SHP77 (cell line): ENCODE results near the gene CUZD1.
A peak's percentile ranks its signal among the peaks of the same experiment; 100 is the strongest.
"Not testable (repeated sequence)": the region's sequence is repeated elsewhere in the genome, so short reads cannot be mapped to it uniquely, and the experiment has no call there.

Experiments
- DNase-seq, 2 experiments: peaks; one replicate each; lab custom pipeline; 2025; lab: John Stamatoyannopoulos, UW

The CUZD1 gene

GRCh38 chr10:122845783-122846332 lies at the start of gene CUZD1:
TSS of gene CUZD1 (minus strand) at chr10:122845857. CDS start at chr10:122845843, 14 bp downstream.
- peak; percentile 64 to 77 for DNase-seq

DNA sequence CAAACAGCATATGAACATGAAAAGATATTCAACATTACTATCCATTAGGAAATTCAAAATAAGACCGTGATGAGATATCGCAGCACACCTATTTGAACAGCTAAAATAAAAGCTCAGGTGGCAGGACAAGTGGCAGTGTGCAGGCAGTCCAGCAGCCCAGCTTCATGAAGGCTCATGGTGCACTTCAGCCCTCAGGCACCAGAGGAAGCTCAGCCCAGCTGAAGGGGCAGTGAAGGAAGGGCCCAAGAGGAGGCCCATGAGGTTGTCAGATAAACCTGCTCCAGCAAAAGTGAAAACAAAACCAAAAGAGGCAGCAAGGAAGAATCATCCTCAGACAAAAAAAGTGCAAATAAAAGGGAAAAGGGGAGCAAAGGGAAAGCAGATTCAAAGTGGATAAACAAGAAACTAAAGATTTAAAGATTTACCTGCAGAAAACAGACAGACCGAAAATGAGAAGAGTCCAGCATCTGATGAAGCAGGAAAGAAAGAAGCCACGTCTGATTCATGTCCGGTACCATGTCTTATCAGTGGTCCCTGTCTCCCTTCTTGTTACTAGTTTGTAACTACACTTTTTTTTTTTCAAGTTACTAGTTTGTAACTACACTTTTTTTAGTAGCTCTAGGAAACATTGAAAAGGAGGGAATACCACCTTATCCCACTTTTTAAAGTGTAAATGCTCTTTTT lies 48.7 kb upstream of the CUZD1 start:
- no peak for DNase-seq

GRCh38 chr10:122884166-122884565 lies 38.5 kb upstream of the CUZD1 start:
- DNase-seq: no peak

GRCh38 chr10:122882766-122883165 lies 37.1 kb upstream of the CUZD1 start:
- no peak for DNase-seq

GRCh38 chr10:122879339-122880273 lies 33.9 kb upstream of the CUZD1 start, which contains the start of gene FAM24B:
TSS of gene FAM24B (minus strand) at chr10:122879581. CDS start at chr10:122850515, 29,066 bp downstream.
- DNase-seq: peak; percentile 99

DNA sequence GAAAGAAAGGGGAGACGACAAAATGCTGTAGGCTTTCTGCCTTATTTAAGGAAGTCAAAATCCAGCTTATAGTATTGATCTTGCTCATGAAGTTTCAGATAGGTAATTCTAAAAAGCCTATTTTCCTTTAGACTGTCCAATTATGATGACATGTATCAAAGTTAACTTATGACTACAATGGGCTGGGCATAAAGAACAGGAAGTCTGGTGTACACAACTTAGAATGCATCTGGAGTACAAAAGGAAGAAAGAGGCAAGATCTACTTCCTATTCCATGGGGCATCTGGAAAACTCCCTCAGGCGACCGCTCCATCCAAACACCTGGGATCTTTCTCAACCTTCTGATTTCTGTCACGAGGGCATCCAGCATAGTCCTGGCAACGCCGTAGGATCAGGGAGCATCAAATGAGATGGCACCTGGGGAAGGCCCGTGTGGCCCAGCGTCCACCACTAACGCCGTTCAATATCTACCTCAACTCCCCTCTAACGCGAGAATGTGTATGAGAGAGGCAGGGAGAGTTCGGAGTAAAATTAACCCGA lies 33.2 kb upstream of the CUZD1 start:
- DNase-seq: peak; percentile 50 to 67

GRCh38 chr10:122877264-122877663 lies 31.6 kb upstream of the CUZD1 start:
- DNase-seq: no peak

DNA sequence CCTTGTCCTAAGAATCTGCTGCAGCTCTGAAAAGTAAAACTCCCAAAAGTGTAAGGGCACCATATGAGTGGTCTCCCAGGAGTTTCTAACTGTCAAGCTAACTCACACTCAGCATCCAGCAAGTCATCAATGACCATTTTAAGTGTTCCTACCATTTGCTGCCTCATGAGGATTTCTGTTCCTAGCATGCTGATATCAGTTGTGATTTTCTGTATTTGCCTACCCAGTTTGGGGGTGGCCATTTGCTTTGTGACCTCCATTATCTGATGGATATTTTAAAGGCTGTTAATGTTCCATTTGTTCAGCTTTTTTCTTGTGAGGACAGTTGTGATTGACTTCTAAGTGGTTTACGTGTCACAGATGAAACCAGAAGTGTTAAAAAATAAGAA lies 30.8 kb upstream of the CUZD1 start:
- no peak for DNase-seq

- no peak for DNase-seq
Observed at GRCh38 chr10:122875843-122876466, 30.3 kb upstream of the CUZD1 start.

GRCh38 chr10:122871947-122872346 lies 26.3 kb upstream of the CUZD1 start:
- DNase-seq: not testable (repeated sequence)

- not testable (repeated sequence) for DNase-seq
Observed at GRCh38 chr10:122868768-122869167, 23.1 kb upstream of the CUZD1 start.

DNA sequence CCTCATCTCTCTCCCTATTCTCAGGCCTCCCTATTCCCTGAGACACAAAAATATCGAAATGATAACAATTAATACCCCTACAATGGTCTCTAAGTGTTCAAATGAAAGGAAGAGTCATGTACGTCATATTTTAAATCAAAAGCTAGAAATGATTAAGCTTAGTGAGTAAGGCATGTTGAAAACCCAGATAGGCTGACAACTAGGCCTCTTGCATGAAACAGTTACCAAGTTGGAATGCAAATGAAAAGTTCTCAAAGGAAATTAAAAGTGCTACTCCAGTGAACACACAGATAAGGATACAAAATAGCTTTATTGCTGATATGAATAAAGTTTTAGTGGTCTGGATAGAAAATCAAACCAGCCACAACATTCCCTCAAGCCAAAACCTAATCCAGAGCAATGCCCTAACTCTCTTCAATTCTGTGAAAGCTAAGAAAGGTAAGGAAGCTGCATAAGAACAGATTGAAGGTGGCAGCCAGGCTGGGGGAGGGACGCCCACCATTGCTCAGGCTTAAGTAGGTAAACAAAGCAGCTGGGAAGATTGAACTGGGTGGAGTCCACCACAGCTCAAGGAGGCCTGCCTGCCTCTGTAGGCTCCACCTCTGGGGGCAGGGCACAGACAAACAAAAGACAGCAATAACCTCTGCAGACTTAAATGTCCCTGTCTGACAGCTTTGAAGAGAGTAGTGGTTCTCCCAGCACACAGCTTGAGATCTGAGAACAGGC lies 21.3 kb upstream of the CUZD1 start:
- not testable (repeated sequence) for DNase-seq

- DNase-seq: peak; percentile 29 to 51
Observed at GRCh38 chr10:122864901-122865300, 19.2 kb upstream of the CUZD1 start.

DNA sequence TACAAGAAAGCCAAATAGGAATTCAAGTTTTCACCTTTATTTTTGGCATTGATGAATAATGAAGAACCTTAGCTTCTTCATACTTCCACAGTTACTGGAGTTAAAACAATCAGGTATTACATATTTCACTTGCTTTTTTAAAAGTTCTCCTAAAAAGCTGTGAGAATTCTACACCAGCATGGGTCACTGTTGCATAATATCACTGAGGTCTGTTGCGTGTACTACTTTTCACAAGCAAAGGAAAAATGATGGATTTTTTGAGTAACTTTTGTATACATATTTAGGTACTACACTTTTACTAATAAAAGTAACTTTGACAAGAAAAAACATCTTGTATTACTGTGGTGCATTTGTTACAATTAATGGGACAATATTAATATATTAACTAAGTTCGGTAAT lies 18.5 kb upstream of the CUZD1 start:
- no peak for DNase-seq

GRCh38 chr10:122863216-122864193 lies 17.8 kb upstream of the CUZD1 start:
- DNase-seq: no peak

GRCh38 chr10:122861711-122862161 lies 16.1 kb upstream of the CUZD1 start:
- DNase-seq: no peak

DNA sequence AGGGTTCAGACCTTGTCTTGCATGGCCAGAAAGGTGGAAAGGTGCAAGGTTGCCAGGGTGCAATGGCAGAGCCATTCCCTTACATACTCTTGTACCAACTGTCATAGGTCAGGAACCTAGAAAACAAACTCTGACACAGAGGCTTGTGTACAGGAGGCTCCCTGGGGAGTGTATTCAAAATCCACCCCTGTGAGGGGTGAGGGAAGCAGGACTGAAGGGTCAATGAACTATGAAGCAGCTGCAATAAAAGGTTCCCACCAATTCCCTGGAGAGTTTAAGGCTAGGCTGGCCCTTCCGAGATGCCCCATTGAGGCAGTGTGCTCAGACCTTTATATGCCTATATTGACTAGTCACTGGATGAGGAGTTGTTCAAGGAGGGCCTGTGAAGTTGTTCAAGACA lies 13.9 kb upstream of the CUZD1 start:
- no peak for DNase-seq

- DNase-seq: not testable (repeated sequence)
Observed at GRCh38 chr10:122858042-122858441, 12.4 kb upstream of the CUZD1 start.

- no peak for DNase-seq
Observed at GRCh38 chr10:122856902-122857301, 11.2 kb upstream of the CUZD1 start.

DNA sequence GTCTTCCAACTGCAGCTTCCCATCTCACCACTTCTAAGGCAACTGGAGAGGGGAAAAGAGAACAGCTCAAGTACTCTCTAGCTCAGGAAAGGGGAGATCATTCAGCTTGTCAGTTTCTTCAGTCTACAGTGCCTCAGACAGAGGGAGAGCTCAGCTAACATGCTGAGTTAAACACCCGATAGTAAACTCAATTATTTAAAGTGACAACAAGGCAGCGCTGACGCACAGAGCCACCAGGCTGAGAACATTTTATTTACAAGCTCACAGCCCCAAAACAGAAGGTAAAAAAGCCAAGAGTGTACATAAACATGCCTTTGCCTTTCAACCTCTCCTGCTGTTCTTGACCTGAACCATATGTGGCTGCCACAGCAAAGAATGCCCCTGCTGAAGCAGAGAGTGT lies 10.1 kb upstream of the CUZD1 start:
- no peak for DNase-seq
